Measurements from ENCODE around the gene PEX6. TPM values are rescaled to one million over a fixed set of nuclear protein-coding genes. Genes with fewer than 3 reads are reported as not detected.

The PEX6 gene
- total and polyA plus RNA-seq, 2 of the 13 experiments (the other 11 are each of a cell fraction or from before 2014, with no cell fraction given) = 5.1 to 6.7 TPM

GRCh38 chr6:42939810-42940167 is 39.2 kb downstream of the PEX6 start:
- Histone ChIP-seq H3K9ac (ENCODE audit: insufficient read depth, low read depth, low read length) (no peak overlapping the region; the same call in 1 of the 2 replicates), H2AFZ (ENCODE audit: low read length) (no peak overlapping the region), H4K20me1 (ENCODE audit: insufficient read depth, low read length) (no peaks in the 10 kb centered on the region), H3K4me2 (ENCODE audit: low read depth, low read length) (peak overlapping the region; percentile 57), H3K27ac (ENCODE audit: extremely low read length, insufficient read depth, low read length) (peak overlapping the region; percentile 81), H3K9me3 (ENCODE audit: low read length) (no peaks in the 10 kb centered on the region), H3K4me1 (ENCODE audit: insufficient read depth, low read length) (peaks cover 64% of the 10 kb centered on the region), H3K27me3 (ENCODE audit: control insufficient read depth in 1 of 2, insufficient read depth in 2 of 2, low read length in 2 of 2) (no peaks in the 10 kb centered on the region), H3K79me2 (ENCODE audit: insufficient read depth, low read length) (no peaks in the 10 kb centered on the region), H3K36me3 (replicated peaks in 1 of 2; ENCODE audit: control insufficient read depth in 1 of 2, insufficient read depth in 2 of 2, low read length in 2 of 2) (peaks cover 8 to 31% of the 10 kb centered on the region in 2 experiments), H3K4me3 (replicated peaks in 1 of 3; ENCODE audit: insufficient read depth in 1 of 3, low read depth in 2 of 3, low read length in 3 of 3) (peak overlapping the region in 1 of 3 experiments; percentile 20; a peak in 1 of 6 replicates)
- DNase-seq (ENCODE audit: low spot score) = no peak
- 73% methylated on average over 4 of the region's 4 CpGs for WGBS (ENCODE audit: low lambda C conversion rate)
- CTCF ChIA-PET (ENCODE audit: low intra/inter-chr PET ratio, low total read pairs) = interaction anchor here (1.2 kb wide), 1 partner anchor 26 kb away, joined by 3 read pairs; no protein-coding TSS in a partner anchor
- BruUV-seq (replicated peaks) = no TSS peak
- in situ Hi-C loops (cut with HindIII; ENCODE audit: extremely low pct_ligation_motif_present, low pct_unique_long_range_greater_than_20kb) = no loop called here
- ATAC-seq = no peak
- FAIRE-seq = no peak
- intact Hi-C loops (cut with micrococcal nuclease; ENCODE audit: unreplicated experiment) = loop anchor here (5.0 kb wide), 1 partner anchor 37 kb away; no protein-coding TSS in a partner anchor
- POLR2A ChIA-PET = interaction anchor here (0.6 to 5.0 kb wide), 11 partner anchors 10 to 1349 kb away, joined by 3 to 56 read pairs (median 5); partner anchors contain the start of genes CNPY3, GNMT, KLHDC3 and MEA1
- TF ChIP-seq SP1 (IDR thresholded peaks at IDR 0.05) = no peak
- TF ChIP-seq SP1 (CRISPR knock-in tag; IDR thresholded peaks at IDR 0.05) = 0 out of 2 replicates have a peak, but pooled peaks have one; percentile 4
- TF ChIP-seq ETV6 (CRISPR knock-in tag; conservative IDR thresholded peaks at IDR 0.05) = 0 out of 2 replicates have a peak, but pooled peaks have one; percentile 47
- TF ChIP-seq ZSCAN20 (CRISPR knock-in tag; IDR thresholded peaks at IDR 0.05; ENCODE audit: borderline replicate concordance) = 0 out of 2 replicates have a peak, but pooled peaks have one; percentile 30
- TF ChIP-seq MEIS1 (CRISPR knock-in tag; IDR thresholded peaks at IDR 0.05; ENCODE audit: borderline replicate concordance) = 0 out of 2 replicates have a peak, but pooled peaks have one; percentile 5
- TF ChIP-seq ZNF775 (CRISPR knock-in tag; IDR thresholded peaks at IDR 0.05; ENCODE audit: borderline replicate concordance) = 0 out of 2 replicates have a peak, but pooled peaks have one; percentile 11
- 0 out of 2 replicates have a peak, but pooled peaks have one; percentile 16 for TF ChIP-seq ZNF280D (CRISPR knock-in tag; IDR thresholded peaks at IDR 0.05)
- TF ChIP-seq NONO (IDR thresholded peaks at IDR 0.05) = no peak
- TF ChIP-seq NONO (CRISPR knock-in tag; conservative IDR thresholded peaks at IDR 0.05) = peak; percentile 11; the same call in 1 of the 2 replicates
- no peak for TF ChIP-seq ZNF260 (CRISPR knock-in tag; IDR thresholded peaks at IDR 0.05; ENCODE audit: borderline replicate concordance, low read depth)
- TF ChIP-seq SNAPC4 (CRISPR knock-in tag; IDR thresholded peaks at IDR 0.05) = peak; percentile 68; the same call in 1 of the 2 replicates
- peak; percentile 4; the same call in 1 of the 2 replicates for TF ChIP-seq IKZF5 (CRISPR knock-in tag; IDR thresholded peaks at IDR 0.05)

Measured in HepG2 (cell line).